Mesothelial cell of epicardium (in vitro differentiated cells): ENCODE results near the gene TCEANC. TPM values are rescaled to one million over a fixed set of nuclear protein-coding genes. Genes with fewer than 3 reads are reported as not detected.

Experiments used
- DNase-seq, 2 experiments: peaks; one replicate each; pipeline ENCODE4 v3.0.0; 2021; ENCODE audit warnings: low spot score in 2 of 2; ENCODE audit not compliant: unreplicated experiment in 2 of 2
- H3K27ac Mint-ChIP-seq: 2 replicates; pipeline ENCODE4 v1.8.0; 2021; ENCODE audit warnings: mixed read lengths
- H3K27me3 Mint-ChIP-seq: 2 replicates; pipeline ENCODE4 v1.8.0; 2021; ENCODE audit warnings: low read depth, mixed read lengths
- H3K36me3 Mint-ChIP-seq: 2 replicates; pipeline ENCODE4 v1.8.0; 2021; ENCODE audit warnings: mixed read lengths
- H3K4me1 Mint-ChIP-seq: 2 replicates; pipeline ENCODE4 v1.8.0; 2021; ENCODE audit warnings: mixed read lengths
- H3K4me3 Mint-ChIP-seq: 2 replicates; pipeline ENCODE4 v1.8.0; 2021; ENCODE audit warnings: mild to moderate bottlenecking, moderate library complexity, mixed read lengths
- H3K9me3 Mint-ChIP-seq: 2 replicates; pipeline ENCODE4 v1.8.0; 2021; ENCODE audit warnings: mixed read lengths
- CTCF ChIP-seq: fragments of 200-600 bp; sonication (generic); IDR thresholded peaks from one replicate; pipeline ENCODE4 v1.5.0; 2021; ENCODE audit warnings: antibody characterized with exemption; ENCODE audit not compliant: unreplicated experiment
- total RNA-seq: library from RNA; stranded (reverse); gene quantifications from 3 replicates; pipeline ENCODE4 v1.2.1, GENCODE V29; 2021

TCEANC gene
- total RNA-seq, 1 donor from 2014 or later: 3.8 TPM

GRCh38 chrX:13690836-13691235, 37.9 kb downstream of the TCEANC start:
- H3K9me3 Mint-ChIP-seq: peaks cover 16% of the 10 kb centered on the region

GRCh38 chrX:13691841-13692371, 39.0 kb downstream of the TCEANC start:
- peaks cover 15% of the 10 kb centered on the region for H3K9me3 Mint-ChIP-seq
- H3K27ac Mint-ChIP-seq: no peak overlapping the region
- H3K36me3 Mint-ChIP-seq: no peaks in the 10 kb centered on the region
- peaks cover 51% of the 10 kb centered on the region for H3K4me1 Mint-ChIP-seq
- DNase-seq: no peak
- TF ChIP-seq CTCF: no peak
- H3K27me3 Mint-ChIP-seq: no peaks in the 10 kb centered on the region
- no peak overlapping the region for H3K4me3 Mint-ChIP-seq

More at GRCh38 chrX:13690836-13691235, 37.9 kb downstream of the TCEANC start:
- H3K4me1 Mint-ChIP-seq: peaks cover 51% of the 10 kb centered on the region
- TF ChIP-seq CTCF: no peak
- H3K27me3 Mint-ChIP-seq: no peaks in the 10 kb centered on the region
- peak overlapping the region; percentile 87 for H3K4me3 Mint-ChIP-seq
- peak overlapping the region; percentile 84 for H3K27ac Mint-ChIP-seq
- no peaks in the 10 kb centered on the region for H3K36me3 Mint-ChIP-seq
- no peak for DNase-seq

GRCh38 chrX:13692771-13693231, 39.9 kb downstream of the TCEANC start:
- Mint-ChIP-seq H3K9me3 (peaks cover 15% of the 10 kb centered on the region), H3K4me1 (peaks cover 54% of the 10 kb centered on the region), H3K27me3 (no peaks in the 10 kb centered on the region), H3K36me3 (no peaks in the 10 kb centered on the region), H3K27ac (peak overlapping the region; percentile 78), H3K4me3 (no peak overlapping the region)
- DNase-seq: no peak
- TF ChIP-seq CTCF: no peak

- DNase-seq: no peak
- TF ChIP-seq CTCF: no peak
- H3K27ac Mint-ChIP-seq: peak overlapping the region; percentile 78
- H3K36me3 Mint-ChIP-seq: no peaks in the 10 kb centered on the region
- H3K4me3 Mint-ChIP-seq: no peak overlapping the region
- no peaks in the 10 kb centered on the region for H3K27me3 Mint-ChIP-seq
- H3K4me1 Mint-ChIP-seq: peaks cover 55% of the 10 kb centered on the region
- H3K9me3 Mint-ChIP-seq: peaks cover 15% of the 10 kb centered on the region
Observed at GRCh38 chrX:13693341-13693961, 40.5 kb downstream of the TCEANC start.

GRCh38 chrX:13694359-13694758, 41.4 kb downstream of the TCEANC start:
- H3K27me3 Mint-ChIP-seq: no peaks in the 10 kb centered on the region
- DNase-seq: no peak
- no peaks in the 10 kb centered on the region for H3K36me3 Mint-ChIP-seq
- peaks cover 15% of the 10 kb centered on the region for H3K9me3 Mint-ChIP-seq
- no peak overlapping the region for H3K4me3 Mint-ChIP-seq
- TF ChIP-seq CTCF: no peak
- no peak overlapping the region for H3K27ac Mint-ChIP-seq
- H3K4me1 Mint-ChIP-seq: peaks cover 55% of the 10 kb centered on the region
